Epithelial cell of esophagus (primary cell): ENCODE measurements around the gene PEF1.

Source experiments
- DNase-seq: peaks from one replicate; pipeline ENCODE4 v3.0.0; 2010; ENCODE audit warnings: low read depth
- H3K4me3 ChIP-seq: 2 replicates; pipeline ENCODE4 v1.5.1; 2011; ENCODE audit warnings: mild to moderate bottlenecking, low read length, control low read depth
- TF ChIP-seq, protein P1 (sequence below): IDR thresholded peaks from 2 replicates; pipeline ENCODE4 v1.5.1; 2011; ENCODE audit warnings: low read depth, mild to moderate bottlenecking, low read length, control low read depth, inconsistent platforms; ENCODE audit not compliant: insufficient read depth; ENCODE audit errors: missing control alignments

PEF1 gene

DNA sequence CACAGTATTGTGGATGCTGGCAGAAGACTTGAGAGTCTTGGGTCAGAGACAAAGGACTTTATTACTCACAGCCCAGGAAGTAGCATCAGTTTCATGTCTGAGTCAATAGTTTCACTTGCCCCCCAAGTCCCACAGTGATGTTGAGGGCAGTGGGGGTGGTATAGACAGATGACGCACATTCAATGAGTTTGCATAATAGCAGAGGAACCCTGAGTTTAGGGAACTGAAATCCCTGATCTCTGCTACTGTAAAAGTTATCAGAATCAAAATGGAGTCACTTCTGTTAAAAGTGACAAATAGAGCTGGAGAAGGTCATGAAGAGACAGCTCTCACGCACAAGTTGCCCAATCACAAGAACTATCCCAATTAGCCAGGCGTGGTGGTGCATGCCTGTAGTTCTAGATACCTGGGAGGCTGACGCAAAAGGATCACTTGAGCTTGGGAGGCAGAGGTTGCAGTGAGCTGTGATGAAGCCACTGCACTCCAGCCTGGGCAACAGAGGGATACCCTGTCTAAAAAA is 38.7 kb downstream of the PEF1 start:
- TF ChIP-seq, protein P1, sequence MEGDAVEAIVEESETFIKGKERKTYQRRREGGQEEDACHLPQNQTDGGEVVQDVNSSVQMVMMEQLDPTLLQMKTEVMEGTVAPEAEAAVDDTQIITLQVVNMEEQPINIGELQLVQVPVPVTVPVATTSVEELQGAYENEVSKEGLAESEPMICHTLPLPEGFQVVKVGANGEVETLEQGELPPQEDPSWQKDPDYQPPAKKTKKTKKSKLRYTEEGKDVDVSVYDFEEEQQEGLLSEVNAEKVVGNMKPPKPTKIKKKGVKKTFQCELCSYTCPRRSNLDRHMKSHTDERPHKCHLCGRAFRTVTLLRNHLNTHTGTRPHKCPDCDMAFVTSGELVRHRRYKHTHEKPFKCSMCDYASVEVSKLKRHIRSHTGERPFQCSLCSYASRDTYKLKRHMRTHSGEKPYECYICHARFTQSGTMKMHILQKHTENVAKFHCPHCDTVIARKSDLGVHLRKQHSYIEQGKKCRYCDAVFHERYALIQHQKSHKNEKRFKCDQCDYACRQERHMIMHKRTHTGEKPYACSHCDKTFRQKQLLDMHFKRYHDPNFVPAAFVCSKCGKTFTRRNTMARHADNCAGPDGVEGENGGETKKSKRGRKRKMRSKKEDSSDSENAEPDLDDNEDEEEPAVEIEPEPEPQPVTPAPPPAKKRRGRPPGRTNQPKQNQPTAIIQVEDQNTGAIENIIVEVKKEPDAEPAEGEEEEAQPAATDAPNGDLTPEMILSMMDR: no peak
- peak; percentile 67 for DNase-seq
- no peak overlapping the region for H3K4me3 ChIP-seq

DNA sequence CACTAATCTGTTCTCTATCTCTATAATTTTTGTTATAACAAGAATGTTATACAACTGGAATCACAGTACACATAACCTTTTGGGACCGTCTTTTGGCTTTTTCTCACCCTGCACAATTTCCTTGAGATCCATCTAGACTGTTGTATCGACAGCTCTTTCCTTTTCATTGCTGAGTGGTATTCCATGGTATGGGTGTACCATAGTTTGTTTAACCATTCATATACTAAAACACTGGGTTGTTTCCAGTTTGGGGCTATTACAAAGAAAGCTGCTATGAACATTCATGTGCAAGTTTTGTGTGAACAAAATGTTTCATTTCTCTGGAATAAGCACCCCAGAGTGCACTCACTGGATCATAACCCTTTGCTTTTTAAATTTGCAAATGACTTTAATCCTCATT is 42.6 kb downstream of the PEF1 start:
- no peak for DNase-seq
- H3K4me3 ChIP-seq: no peak overlapping the region
- TF ChIP-seq, protein P1: no peak

DNA sequence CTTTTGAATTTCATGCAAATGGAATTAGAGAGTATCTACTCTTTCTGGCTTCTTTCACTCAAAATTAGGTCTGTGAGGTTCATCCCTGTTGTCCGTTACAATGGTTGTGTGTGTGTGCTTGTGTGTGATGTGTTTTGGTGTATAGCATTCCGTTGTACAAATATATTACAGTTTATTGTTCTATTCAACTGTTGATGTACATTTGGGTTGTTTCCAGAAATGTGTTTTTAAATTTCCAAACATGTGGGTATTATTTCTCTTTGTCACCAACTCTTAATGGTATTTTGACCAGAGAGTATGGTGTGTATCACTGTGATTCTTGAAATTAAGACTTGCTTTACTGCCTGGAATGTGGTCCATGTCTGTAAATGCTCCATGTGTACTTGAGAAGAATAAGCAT is 44.0 kb downstream of the PEF1 start:
- DNase-seq: no peak
- TF ChIP-seq, protein P1: no peak
- no peak overlapping the region for H3K4me3 ChIP-seq

DNA sequence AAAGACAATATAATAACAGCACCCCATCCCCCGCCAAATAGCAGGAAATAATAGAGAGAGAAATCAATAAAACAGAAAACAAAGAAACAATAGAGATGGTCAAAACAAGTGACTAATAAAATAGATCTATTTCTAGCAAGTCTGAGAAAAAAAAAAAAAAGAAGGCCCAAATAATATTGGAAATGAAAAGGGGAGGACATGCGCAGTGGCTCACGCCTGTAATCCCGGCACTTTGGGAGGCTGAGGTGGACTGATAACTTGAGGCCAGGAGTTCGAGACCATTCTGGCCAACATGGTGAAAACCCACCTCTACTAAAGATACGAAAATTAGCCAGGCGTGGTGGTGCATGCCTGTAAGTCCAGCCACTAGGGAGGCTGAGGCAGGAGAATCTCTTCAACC is 45.7 kb downstream of the PEF1 start:
- no peak for DNase-seq
- TF ChIP-seq, protein P1: no peak
- H3K4me3 ChIP-seq: no peak overlapping the region

DNA sequence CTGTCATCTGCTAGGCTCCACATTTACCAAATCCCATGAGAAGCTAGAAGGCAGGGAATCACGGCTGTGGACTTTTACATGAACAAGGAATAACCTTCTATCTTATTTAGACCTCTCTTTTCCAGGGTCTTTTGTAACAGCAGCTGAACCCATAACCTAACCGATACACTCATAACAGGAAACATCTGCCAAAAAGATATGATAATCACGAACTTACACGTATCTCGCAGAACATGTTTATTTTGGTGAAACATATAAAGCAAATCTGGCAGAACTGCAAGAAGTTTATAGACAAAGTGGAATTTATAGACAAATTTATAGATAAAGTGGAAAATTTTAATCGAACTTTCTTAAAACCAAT is 48.0 kb downstream of the PEF1 start:
- DNase-seq: no peak
- TF ChIP-seq, protein P1: no peak
- no peak overlapping the region for H3K4me3 ChIP-seq

DNA sequence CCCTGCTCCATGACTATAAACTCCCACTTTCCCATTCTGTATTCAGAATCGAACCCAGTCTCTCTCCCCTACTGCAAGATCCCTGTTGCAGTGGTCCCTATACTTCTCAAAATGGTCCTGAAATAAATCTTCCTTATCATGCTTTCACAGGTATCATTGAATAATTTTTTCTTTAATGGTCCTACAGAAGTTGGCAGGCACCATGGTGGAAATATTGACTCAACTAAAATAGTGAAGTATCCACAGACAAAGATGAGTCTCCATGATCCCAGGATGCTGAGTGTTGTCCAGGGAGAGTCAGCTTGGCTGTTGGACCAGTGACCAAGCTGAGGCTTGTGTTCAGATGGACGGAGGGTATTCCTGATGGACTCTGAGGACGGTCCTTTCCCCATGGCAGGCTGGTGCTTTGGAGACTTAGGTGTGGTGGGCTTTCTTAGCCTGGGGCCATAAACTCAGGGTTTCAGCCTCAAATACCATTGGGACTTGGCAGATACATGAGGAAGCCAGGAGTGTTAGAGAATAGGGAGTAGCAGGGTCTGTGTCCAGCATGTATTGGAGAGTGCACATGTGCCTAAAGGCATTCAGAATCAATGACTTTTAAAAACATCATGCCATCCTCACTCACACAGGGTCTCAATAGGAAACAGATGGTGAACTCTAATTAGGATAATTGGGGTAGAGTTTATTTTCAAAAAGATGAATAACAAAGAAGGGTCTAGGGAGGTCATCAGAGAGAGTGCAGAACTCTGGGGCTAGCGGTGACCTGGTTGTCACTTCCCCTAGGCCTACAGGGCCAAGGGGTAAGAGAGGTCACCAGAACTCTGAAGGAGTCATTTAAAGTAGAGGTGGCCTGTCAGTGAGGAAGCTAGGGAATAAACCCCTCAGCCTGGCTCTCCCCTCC is 48.6 kb downstream of the PEF1 start:
- TF ChIP-seq, protein P1: no peak
- H3K4me3 ChIP-seq: no peak overlapping the region
- no peak for DNase-seq
